A549 treated with AZD9567 at 1 μM for 4 hours (cell line): ENCODE measurements around the gene WASF1. TPM values are rescaled to one million over a fixed set of nuclear protein-coding genes. Genes with fewer than 3 reads are reported as not detected.

Source experiments
- total RNA-seq: library from RNA; stranded (reverse); fragments of 200-300 nt; extraction: Qiagen RNA extraction; gene quantifications from 5 replicates; pipeline ENCODE4 v1.2.3, GENCODE V29; 2022; ENCODE audit not compliant: insufficient read depth

Gene WASF1
- 8.9 to 15.3 TPM (median 13.2 TPM) in 5 replicates for total RNA-seq

DNA sequence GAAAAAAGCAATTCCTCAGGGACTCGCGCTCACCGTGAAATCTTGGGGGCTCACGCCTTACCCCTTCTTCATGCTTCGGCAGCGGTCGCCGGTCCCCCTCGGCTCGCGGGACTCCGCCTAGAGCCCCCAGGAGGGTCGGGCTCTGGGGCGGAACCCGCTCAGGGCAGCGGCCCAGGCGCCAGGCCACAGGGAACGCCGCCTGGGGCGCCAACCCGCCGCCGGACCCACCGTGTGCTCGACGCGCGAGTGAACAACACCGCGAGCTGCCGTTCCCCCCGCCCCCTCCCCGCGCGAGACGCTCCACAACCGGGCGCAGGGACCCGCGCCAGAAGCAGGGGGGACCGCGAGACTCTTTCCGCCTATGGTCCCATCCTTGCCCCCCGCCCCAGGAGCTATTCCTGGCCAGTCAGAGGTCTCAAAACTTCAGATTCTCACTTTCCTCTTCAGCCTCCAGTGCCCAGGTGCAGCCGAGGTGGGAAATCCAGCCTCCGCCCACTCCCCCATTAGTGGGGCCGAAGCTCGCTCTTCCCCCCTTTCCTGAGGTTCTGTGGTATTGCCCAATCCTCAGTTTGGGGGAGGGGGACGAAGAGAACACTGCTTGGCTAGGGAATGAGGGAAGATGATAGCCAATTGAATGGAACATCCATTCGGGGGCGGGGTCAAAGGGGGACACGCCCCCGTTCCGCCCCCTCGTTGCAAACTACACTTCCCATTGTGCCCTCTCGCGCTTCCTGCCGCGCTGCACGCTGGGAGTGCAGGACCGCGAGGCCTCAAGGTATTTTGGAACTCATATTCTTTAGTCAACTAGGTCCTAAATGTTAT is at the start of gene WASF1:
WASF1 (minus strand) TSS at position 265 of the 822 bp plus-strand sequence. CDS start 52,069 bp downstream, outside the sequence.

DNA sequence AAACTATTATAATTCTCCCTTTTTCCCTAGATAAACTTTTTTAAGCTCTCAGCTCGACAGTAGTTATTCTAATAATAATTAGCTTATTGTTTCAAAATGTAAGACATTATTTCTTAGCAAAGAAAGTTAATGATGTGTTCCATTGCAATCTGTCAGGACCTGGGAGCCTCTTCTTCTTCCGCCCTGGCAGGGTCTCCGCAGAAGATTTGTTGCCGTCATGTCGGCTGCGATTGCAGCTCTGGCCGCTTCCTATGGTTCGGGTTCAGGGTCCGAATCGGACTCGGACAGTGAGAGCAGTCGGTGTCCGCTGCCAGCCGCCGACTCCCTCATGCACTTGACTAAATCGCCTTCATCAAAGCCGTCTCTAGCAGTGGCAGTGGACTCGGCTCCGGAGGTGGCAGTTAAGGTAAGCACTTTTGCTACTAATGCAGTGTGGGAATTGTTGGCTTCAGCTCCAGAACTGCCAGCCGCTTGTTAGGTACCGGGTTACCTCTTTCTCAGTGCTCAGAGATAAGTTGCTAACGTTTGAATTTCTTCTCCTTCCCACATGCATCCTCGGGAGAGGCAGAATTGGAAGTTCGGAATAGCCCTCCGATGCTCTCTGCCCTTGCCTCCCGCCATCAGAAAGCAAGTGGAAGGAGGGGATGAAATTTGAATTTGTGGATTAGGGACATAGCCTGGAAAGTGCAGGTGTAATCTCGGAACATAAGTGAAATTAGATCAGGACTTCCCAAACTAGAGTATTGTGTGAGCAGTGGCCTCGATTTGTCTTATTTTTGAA is 948 bp upstream of the WASF1 start, which contains the start of gene CDC40:
CDC40 (plus strand) TSS at position 200 of the 781 bp plus-strand sequence; CDS start at position 218, 18 bp downstream.

Other genes starting within 250 kb of the WASF1 start
- gene GPR6, start 201.4 kb downstream of the WASF1 start, total RNA-seq, result not detected in 5 replicates
- 7.9 to 9.2 TPM (median 9.0 TPM) in 5 replicates for gene CDC40, start 757 bp upstream of the WASF1 start, total RNA-seq
- not detected in 5 replicates for gene METTL24, start 178.7 kb upstream of the WASF1 start, total RNA-seq
- gene DDO, start 235.9 kb upstream of the WASF1 start, total RNA-seq, result 0.05 to 0.13 TPM (median 0.09 TPM) in 4 of 5 replicates, not detected in the other